Tibial artery (tissue), 4 donors: Measurements from ENCODE around the gene THAP9.
"Not testable (repeated sequence)": the region's sequence is repeated elsewhere in the genome, so short reads cannot be mapped to it uniquely, and the experiment has no call there.

Experiments
- DNase-seq, 2 donors: peaks; one replicate each; pipeline ENCODE4 v3.0.0-alpha.2; 2019
- H3K27ac ChIP-seq, 2 donors: fragments of 200-600 bp; sonication (generic) in 1 of 2; 1 replicate in 1 of 2; 2 replicates in 1 of 2; pipeline ENCODE4 v1.5.1; 2018 to 2019; ENCODE audit warnings: mild to moderate bottlenecking in 1 of 2
- H3K27me3 ChIP-seq, 2 donors: fragments of 200-600 bp; sonication (generic) in 1 of 2; one replicate each; pipeline versions ENCODE4 v1.5.1 to v1.6.0; 2016 to 2019
- H3K36me3 ChIP-seq, 3 donors: fragments of 200-600 bp; sonication (generic) in 2 of 3; one replicate each; pipeline ENCODE4 v1.5.1; 2016 to 2019; ENCODE audit warnings: mild to moderate bottlenecking in 2 of 3
- H3K4me1 ChIP-seq, 4 donors: fragments of 200-600 bp; sonication (generic) in 2 of 4; 1 replicate in 3 of 4; 2 replicates in 1 of 4; pipeline ENCODE4 v1.5.1; 2016 to 2019
- H3K4me3 ChIP-seq, 2 donors: fragments of 200-600 bp; sonication (generic) in 1 of 2; 1 replicate in 1 of 2; 2 replicates in 1 of 2; pipeline ENCODE4 v1.5.1; 2018 to 2019; ENCODE audit warnings: mild to moderate bottlenecking in 2 of 2
- H3K9me3 ChIP-seq, 3 donors: fragments of 200-600 bp; sonication (generic) in 1 of 3; one replicate each; pipeline ENCODE4 v1.5.1; 2016 to 2019
- intact Hi-C: fragments of 100-400 bp; cut with DNase I; formaldehyde crosslinking; loops from one replicate; pipeline ENCODE4 v1.15.0; 2023; ENCODE audit warnings: low total_unique reads
- TF ChIP-seq, protein P1 (sequence below), 2 experiments: fragments of 200-600 bp in 1 of 2; fragments of 450-650 bp in 1 of 2; IDR thresholded peaks; one replicate each; pipeline ENCODE4 v1.5.1; 2017 to 2019; ENCODE audit warnings: antibody characterized with exemption in 2 of 2, mild to moderate bottlenecking in 1 of 2, moderate library complexity in 1 of 2

Gene THAP9

DNA sequence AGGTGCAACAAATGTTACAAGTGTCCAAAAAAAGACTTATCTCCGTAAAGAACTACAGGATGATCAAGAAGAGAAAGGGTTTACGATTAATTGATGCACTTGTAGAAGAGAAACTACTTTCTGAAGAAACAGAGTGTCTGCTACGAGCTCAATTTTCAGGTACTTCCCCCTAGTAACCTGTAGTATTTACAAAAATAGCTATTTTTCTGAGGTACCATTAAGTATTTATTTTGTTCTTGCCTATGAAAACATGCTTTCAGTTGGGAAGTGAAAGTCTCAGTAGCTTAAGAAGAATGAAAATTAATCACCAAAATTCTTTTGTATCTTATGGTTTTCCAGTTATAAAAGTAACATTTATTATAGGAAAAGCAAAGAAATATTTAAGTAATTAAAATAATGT, 5.9 kb downstream of the THAP9 start:
- Histone ChIP-seq H3K36me3 (peaks cover 0 to 36% (median 17%) of the 10 kb centered on the region in 3 donors), H3K9me3 (no peaks in the 10 kb centered on the region), H3K4me3 (no peak overlapping the region), H3K4me1 (peaks cover 0 to 6% (median 0%) of the 10 kb centered on the region in 4 donors), H3K27me3 (no peaks in the 10 kb centered on the region), H3K27ac (no peak overlapping the region)
- intact Hi-C loops, result loop anchor here (10.0 kb wide), 1 partner anchor 378 kb away; the partner anchor contains the start of gene COQ2
- DNase-seq, result no peak
- TF ChIP-seq, protein P1, sequence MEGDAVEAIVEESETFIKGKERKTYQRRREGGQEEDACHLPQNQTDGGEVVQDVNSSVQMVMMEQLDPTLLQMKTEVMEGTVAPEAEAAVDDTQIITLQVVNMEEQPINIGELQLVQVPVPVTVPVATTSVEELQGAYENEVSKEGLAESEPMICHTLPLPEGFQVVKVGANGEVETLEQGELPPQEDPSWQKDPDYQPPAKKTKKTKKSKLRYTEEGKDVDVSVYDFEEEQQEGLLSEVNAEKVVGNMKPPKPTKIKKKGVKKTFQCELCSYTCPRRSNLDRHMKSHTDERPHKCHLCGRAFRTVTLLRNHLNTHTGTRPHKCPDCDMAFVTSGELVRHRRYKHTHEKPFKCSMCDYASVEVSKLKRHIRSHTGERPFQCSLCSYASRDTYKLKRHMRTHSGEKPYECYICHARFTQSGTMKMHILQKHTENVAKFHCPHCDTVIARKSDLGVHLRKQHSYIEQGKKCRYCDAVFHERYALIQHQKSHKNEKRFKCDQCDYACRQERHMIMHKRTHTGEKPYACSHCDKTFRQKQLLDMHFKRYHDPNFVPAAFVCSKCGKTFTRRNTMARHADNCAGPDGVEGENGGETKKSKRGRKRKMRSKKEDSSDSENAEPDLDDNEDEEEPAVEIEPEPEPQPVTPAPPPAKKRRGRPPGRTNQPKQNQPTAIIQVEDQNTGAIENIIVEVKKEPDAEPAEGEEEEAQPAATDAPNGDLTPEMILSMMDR (IDR thresholded peaks at IDR 0.05), result no peak

DNA sequence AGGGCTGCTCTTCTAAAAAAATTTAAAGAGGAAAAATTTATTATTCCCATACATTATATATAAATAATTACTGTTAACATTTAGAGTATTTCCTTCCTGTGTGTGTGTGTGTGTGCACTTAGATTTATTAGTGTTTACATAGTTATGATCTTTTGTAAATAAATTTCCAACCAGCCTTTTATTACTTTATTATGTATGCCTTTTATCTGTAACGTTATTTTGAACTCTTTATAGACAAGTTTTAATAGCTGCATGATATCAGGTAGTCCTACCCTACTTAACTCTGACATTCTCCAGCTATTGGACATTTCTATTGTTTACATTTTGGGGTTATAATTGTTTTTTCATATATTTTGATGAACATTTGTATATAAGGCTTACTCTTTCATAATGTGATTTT, 8.8 kb downstream of the THAP9 start:
- TF ChIP-seq, protein P1 (IDR thresholded peaks at IDR 0.05), result no peak
- intact Hi-C loops, result loop anchor here (10.0 kb wide), 1 partner anchor 375 kb away; the partner anchor contains the start of gene COQ2

DNA sequence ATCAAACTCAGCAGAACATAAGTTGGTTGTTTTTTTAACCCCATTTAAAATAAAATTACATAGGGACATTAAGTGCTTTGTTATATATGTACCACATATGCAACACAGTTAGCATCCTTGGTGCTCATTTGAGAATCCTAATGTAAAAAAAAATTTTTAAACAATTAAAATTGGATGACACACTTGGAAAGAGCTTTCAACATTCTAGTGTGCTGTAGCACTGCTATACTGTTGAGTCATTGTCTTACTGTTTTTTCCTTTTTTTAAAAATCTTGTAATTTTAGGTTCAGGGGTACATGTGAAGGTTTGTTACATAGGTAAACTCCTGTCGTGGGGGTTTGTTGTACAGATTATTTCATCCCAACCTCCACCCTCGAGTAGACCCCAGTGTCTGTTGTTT, 12.8 kb downstream of the THAP9 start:
- intact Hi-C loops, result no loop called here
- H3K4me3 ChIP-seq, result no peak overlapping the region
- TF ChIP-seq, protein P1 (IDR thresholded peaks at IDR 0.05), result no peak
- no peaks in the 10 kb centered on the region for H3K4me1 ChIP-seq
- H3K36me3 ChIP-seq, result peaks cover 7 to 27% (median 9%) of the 10 kb centered on the region in 3 donors
- DNase-seq, result no peak
- H3K27me3 ChIP-seq, result no peaks in the 10 kb centered on the region
- H3K27ac ChIP-seq, result no peak overlapping the region
- H3K9me3 ChIP-seq, result no peaks in the 10 kb centered on the region

More for the DNA sequence above, 8.8 kb downstream of the THAP9 start:
- Histone ChIP-seq H3K4me3 (no peak overlapping the region), H3K27ac (no peak overlapping the region), H3K27me3 (no peaks in the 10 kb centered on the region), H3K4me1 (no peaks in the 10 kb centered on the region), H3K36me3 (peaks cover 0 to 36% (median 20%) of the 10 kb centered on the region in 3 donors), H3K9me3 (no peaks in the 10 kb centered on the region)
- no peak for DNase-seq

DNA sequence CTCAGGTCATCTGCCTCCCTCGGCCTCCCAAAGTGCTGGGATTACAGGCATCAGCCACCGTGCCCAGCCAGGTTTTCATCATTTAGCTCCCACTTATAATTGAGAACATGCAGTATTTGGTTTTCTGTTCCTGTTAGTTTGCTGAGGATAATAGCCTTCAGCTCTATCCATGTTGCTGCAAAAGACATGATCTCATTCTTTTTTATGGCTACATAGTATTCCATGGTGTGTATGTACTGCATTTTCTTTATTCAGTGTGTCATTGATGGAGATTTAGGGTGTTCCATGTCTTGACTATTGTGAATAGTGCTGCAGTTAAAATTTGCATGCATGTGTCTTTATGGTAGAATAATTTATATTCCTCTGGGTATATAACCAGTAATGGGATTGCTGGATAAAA, 13.4 kb downstream of the THAP9 start:
- H3K36me3 ChIP-seq, result peaks cover 7 to 20% (median 9%) of the 10 kb centered on the region in 3 donors
- H3K27ac ChIP-seq, H3K4me1 ChIP-seq, DNase-seq, intact Hi-C loops, H3K27me3 ChIP-seq, H3K4me3 ChIP-seq, H3K9me3 ChIP-seq: not testable (repeated sequence)

DNA sequence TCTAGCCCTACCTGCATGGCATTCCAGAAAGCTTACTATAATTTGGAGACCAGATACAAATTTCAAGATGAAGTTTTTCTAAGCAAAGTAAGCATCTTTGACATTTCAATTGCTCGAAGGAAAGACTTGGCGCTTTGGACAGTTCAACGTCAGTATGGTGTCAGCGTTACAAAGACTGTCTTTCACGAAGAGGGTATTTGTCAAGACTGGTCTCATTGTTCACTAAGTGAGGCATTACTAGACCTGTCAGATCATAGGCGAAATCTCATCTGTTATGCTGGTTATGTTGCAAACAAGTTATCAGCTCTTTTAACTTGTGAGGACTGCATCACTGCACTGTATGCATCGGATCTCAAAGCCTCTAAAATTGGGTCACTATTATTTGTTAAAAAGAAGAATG, 17.6 kb downstream of the THAP9 start:
- Histone ChIP-seq H3K27me3 (no peaks in the 10 kb centered on the region), H3K9me3 (no peaks in the 10 kb centered on the region), H3K4me3 (no peak overlapping the region), H3K4me1 (no peaks in the 10 kb centered on the region), H3K36me3 (peaks cover 6 to 10% (median 7%) of the 10 kb centered on the region in 3 donors), H3K27ac (no peak overlapping the region)
- no peak for DNase-seq
- TF ChIP-seq, protein P1 (IDR thresholded peaks at IDR 0.05), result no peak
- intact Hi-C loops, result no loop called here

DNA sequence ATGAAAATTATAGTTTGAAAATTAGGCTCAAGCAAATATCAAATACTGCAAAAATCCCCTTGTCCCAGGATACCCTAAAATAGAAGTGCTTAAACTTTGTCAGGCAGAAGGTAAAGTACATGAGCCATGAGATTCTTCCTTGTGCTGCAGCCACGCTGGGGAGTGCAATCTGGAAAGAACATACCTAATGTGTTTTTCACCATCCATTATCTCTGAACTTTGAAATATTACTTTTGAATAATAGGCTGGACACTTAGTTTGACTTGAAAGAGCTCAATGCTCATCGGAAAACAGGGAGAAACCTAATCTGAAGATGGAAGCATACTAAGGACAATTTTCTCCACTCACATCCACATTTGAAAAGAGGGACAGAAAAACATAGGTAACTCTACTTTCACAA, 18.9 kb downstream of the THAP9 start:
- Histone ChIP-seq H3K4me3 (no peak overlapping the region), H3K27me3 (no peaks in the 10 kb centered on the region), H3K4me1 (no peaks in the 10 kb centered on the region), H3K36me3 (peaks cover 6 to 10% (median 7%) of the 10 kb centered on the region in 3 donors), H3K27ac (no peak overlapping the region), H3K9me3 (no peaks in the 10 kb centered on the region)
- TF ChIP-seq, protein P1 (IDR thresholded peaks at IDR 0.05), result no peak
- intact Hi-C loops, result no loop called here
- no peak for DNase-seq
